Fibroblast of villous mesenchyme (primary cell): ENCODE results near the gene ZNF366. TPM values are rescaled to one million over a fixed set of nuclear protein-coding genes. Genes with fewer than 3 reads are reported as not detected.
"Not testable (repeated sequence)": the region's sequence is repeated elsewhere in the genome, so short reads cannot be mapped to it uniquely, and the experiment has no call there.

Experiments used
- DNase-seq: peaks from one replicate; pipeline ENCODE4 v3.0.0-alpha.2; 2010; ENCODE audit warnings: low read depth
- H3K4me3 ChIP-seq: 2 replicates; pipeline ENCODE4 v1.5.1; 2011; ENCODE audit warnings: low read depth, mild to moderate bottlenecking, low read length
- total RNA-seq: library from RNA; depleted of rRNA; stranded (reverse); fragments of >200 nt; gene quantifications from 2 replicates; pipeline ENCODE4 v1.2.3, GENCODE V29; 2012
- TF ChIP-seq, protein P1 (sequence below): IDR thresholded peaks from 2 replicates; pipeline ENCODE4 v1.5.1; 2012; ENCODE audit warnings: low read depth, mild to moderate bottlenecking, low read length; ENCODE audit not compliant: insufficient read depth

ZNF366 gene
- total RNA-seq, 1 donor, result under 0.01 TPM

DNA sequence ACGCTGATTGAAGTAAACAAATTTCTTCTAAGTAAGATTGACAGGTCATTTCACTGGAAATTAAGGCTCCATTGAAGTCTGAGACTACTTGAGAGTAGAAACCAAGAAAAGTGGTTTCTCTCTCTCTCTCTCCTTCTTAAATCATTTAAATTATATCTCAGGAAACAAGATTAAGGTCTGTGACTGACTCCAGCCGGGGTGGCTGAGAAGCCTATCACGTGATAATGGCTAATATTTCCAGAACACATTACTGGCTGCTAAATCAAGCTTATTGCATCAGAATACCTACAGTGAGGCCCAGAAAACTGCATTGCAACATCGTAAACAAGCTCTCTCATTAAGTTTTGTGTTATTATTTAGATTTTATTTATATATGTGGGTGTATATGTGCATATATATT, 98.6 kb downstream of the ZNF366 start:
- H3K4me3 ChIP-seq, result no peak overlapping the region
- TF ChIP-seq, protein P1, sequence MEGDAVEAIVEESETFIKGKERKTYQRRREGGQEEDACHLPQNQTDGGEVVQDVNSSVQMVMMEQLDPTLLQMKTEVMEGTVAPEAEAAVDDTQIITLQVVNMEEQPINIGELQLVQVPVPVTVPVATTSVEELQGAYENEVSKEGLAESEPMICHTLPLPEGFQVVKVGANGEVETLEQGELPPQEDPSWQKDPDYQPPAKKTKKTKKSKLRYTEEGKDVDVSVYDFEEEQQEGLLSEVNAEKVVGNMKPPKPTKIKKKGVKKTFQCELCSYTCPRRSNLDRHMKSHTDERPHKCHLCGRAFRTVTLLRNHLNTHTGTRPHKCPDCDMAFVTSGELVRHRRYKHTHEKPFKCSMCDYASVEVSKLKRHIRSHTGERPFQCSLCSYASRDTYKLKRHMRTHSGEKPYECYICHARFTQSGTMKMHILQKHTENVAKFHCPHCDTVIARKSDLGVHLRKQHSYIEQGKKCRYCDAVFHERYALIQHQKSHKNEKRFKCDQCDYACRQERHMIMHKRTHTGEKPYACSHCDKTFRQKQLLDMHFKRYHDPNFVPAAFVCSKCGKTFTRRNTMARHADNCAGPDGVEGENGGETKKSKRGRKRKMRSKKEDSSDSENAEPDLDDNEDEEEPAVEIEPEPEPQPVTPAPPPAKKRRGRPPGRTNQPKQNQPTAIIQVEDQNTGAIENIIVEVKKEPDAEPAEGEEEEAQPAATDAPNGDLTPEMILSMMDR, result no peak
- DNase-seq, result peak; percentile 83

DNA sequence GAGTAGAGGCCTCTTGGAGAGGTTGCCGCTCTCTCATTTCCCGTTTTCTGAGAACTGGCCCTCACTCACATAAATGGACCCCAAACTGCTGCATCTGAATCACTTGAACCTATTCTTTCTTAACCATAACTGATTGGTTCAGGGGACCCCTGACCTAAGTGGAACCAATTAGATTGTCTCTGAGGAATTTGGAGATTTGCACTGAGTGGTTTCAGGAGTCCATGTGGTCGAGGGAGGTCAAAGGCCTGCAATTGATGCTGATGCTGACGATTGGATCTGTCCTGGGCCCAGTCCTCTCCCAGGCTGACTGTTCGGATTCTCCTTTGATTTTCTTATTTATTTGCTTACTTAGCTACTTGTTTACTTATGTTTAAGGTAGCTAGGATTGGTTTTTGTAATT, 99.1 kb downstream of the ZNF366 start:
- TF ChIP-seq, protein P1, result no peak
- no peak overlapping the region for H3K4me3 ChIP-seq
- DNase-seq, result no peak

DNA sequence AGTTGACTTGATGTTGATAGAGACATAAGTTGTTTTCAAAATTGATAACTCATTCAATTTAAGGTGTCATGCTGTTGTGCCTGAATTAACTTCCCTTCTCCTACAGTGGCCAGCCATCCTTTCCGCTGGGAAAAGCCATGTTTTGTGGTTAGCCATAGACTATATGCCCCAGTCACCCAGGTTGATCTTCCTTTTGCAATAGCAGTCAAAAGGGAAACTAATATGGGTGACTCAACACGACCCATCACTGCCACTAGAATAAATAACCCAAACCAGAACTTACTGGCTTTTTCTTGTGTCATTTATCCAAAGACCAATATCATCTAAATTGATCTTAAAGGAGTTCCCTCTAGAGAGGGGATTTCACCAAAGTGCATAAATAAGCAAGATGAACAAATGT, 99.7 kb downstream of the ZNF366 start:
- TF ChIP-seq, protein P1, result no peak
- no peak overlapping the region for H3K4me3 ChIP-seq
- DNase-seq, result peak; percentile 31

DNA sequence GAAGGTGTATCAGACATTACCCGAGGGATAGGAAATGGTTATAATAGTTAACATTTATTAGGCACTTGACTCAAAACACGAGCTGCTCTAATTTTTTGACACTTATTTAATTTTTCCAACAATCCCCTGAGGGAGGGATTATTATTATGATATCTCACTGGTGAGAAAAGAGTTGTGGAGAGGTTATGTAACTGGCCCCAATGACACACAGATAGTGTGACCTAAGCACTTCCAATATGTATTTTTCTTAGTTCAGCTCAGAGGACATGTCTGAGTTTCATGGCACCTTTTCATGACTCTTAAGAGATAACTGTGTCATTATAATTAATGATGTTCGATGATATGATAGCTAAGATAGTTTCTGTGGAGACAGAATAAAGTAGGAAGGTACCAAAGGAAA, 100.1 kb downstream of the ZNF366 start:
- DNase-seq, result no peak
- TF ChIP-seq, protein P1, result no peak
- no peak overlapping the region for H3K4me3 ChIP-seq

DNA sequence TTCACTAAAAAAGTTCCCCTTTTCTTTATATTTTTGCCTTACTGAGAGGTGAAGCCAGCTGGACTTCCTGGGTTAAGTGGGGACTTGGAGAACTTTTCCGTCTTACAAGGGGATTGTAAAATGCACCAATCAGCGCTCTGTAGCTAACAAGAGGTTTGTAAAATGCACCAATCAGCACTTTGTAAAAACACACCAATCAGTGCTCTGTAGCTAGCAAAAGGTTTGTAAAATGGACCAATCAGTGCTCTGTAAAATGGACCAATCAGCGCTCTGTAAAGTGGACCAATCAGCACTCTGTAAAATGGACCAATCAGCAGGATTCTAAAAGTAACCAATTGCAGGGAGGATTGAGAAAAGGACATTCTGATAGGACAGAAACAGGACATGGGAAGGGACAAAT, 102.4 kb downstream of the ZNF366 start:
- DNase-seq, H3K4me3 ChIP-seq: not testable (repeated sequence)

DNA sequence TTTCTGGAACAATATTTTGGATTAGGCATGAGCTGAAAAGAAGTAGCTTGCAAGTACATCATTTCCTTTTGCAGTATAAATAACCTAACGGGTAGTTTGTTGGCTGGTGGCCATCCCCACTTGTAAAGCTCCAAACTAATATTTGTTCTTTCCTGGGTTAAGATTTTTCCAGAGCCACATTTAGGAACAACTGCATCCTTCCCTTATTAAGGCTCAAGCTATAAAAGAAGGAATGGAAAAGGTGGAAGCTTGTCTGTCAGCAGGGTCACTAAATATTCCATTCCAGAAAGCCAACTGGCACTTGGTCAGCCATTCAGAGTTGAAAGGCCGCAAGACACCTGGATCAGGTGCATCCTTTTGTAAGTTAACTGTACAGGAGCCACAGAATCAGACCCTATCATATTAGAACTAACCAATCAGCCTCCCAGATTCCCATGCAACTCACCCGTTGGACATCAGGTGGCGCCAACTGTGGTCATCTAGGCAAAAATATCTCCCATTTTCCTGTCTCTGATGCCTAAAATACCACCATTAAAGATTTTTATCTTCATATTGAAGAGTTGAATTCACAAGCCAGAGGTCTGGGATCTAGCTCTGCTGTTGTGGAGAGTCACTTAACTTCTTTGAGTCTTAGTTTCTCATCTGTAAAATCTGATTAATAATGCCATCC, 104.1 kb downstream of the ZNF366 start:
- DNase-seq, result no peak
- H3K4me3 ChIP-seq, result no peak overlapping the region
- TF ChIP-seq, protein P1, result peak; percentile 61

DNA sequence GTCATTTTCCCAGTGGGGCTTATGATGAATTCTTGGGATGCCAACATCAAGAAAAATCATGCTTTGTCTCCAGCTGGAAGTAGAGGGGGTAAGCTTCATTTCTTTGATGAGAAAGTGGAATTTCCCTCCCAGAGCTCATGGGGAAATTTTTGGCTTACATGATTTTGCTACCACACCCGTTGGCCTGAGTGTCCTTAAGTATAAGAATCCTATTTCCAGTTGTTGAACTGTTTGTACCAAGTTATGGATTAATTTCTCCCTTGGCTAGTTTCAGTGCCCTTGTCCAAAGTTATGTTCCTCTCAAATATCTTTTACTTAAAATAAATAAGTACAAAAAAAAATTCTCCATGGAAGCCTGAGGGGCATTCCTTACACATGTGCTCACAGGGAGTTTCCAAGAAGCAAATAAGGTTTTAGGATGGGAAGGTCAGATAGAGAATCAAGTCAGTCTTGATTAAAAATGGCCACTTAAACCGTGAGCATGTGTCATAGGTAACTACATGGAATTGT, 104.8 kb downstream of the ZNF366 start:
- peak; percentile 51 for DNase-seq
- TF ChIP-seq, protein P1, result no peak

More for the DNA sequence above, 104.8 kb downstream of the ZNF366 start:
- no peak overlapping the region for H3K4me3 ChIP-seq
